H7 (cell line): ENCODE results near the gene CLDN18. TPM values are rescaled to one million over a fixed set of nuclear protein-coding genes. Genes with fewer than 3 reads are reported as not detected.

Source experiments
- total RNA-seq: library from RNA; depleted of rRNA; stranded (reverse); fragments of >200 nt; shearing (Covaris generic); gene quantifications from 2 replicates; pipeline ENCODE4 v1.2.3, GENCODE V29; 2014; rRNA removed

Gene CLDN18
- total RNA-seq, 1 experiment from 2014 or later: 0.14 TPM

Other genes with a start within 250 kb of the CLDN18 start
- gene SOX14, start 245.8 kb upstream of the CLDN18 start, total RNA-seq: 0.52 and 1.2 TPM in 2 replicates
- 10.7 and 13.6 TPM in 2 replicates for gene DZIP1L, start 105.4 kb downstream of the CLDN18 start, total RNA-seq
- gene A4GNT, start 122.2 kb downstream of the CLDN18 start, total RNA-seq: not detected in 2 replicates
- 16.0 and 16.7 TPM in 2 replicates for gene DBR1, start 164.8 kb downstream of the CLDN18 start, total RNA-seq
- 43.2 and 46.0 TPM in 2 replicates for gene ARMC8, start 177.1 kb downstream of the CLDN18 start, total RNA-seq